ENCODE results near the gene FASTKD1.

Gene FASTKD1

GRCh38 chr2:169495310-169495928 is 78.2 kb downstream of the FASTKD1 start:
- H3K4me3 ChIP-seq (ENCODE audit: control insufficient read depth in 1 of 7, extremely low read depth in 1 of 7, insufficient read depth in 4 of 7, low read depth in 2 of 7, low read length in 6 of 7), result no peak overlapping the region
- WGBS (ENCODE audit: insufficient coverage), result no CpG with 5 or more reads among the region's 5 CpGs
- peaks cover 0 to 15% (median 6%) of the 10 kb centered on the region in 4 experiments for H3K36me3 ChIP-seq (ENCODE audit: control insufficient read depth in 4 of 4, insufficient read depth in 4 of 4, low read length in 3 of 4)

GRCh38 chr2:169493360-169493759 is 80.3 kb downstream of the FASTKD1 start:
- CTCF ChIA-PET, result interaction anchor here (1.2 kb wide), 1 partner anchor 35 kb away, joined by 3 read pairs; no protein-coding TSS in a partner anchor
- Histone ChIP-seq H3K4me1 (ENCODE audit: control extremely low read depth in 1 of 4, control insufficient read depth in 4 of 4, insufficient read depth in 4 of 4, low read length in 3 of 4) (no peaks in the 10 kb centered on the region), H3K36me3 (ENCODE audit: control insufficient read depth in 4 of 4, insufficient read depth in 4 of 4, low read length in 3 of 4) (peaks cover 0 to 7% (median under 1%) of the 10 kb centered on the region in 4 experiments), H3K27ac (ENCODE audit: insufficient read depth in 1 of 2, low read depth in 1 of 2, low read length in 2 of 2, poor library complexity in 1 of 2, severe bottlenecking in 2 of 2) (no peak overlapping the region), H3K4me3 (ENCODE audit: control insufficient read depth in 1 of 7, extremely low read depth in 1 of 7, insufficient read depth in 4 of 7, low read depth in 2 of 7, low read length in 6 of 7) (no peak overlapping the region), H3K27me3 (replicated peaks in 2 of 5; ENCODE audit: control insufficient read depth in 4 of 5, insufficient read depth in 5 of 5, low read length in 4 of 5) (no peaks in the 10 kb centered on the region), H3K9me3 (ENCODE audit: control extremely low read depth in 1 of 5, control insufficient read depth in 4 of 5, insufficient read depth in 2 of 5, low read depth in 1 of 5, low read length in 4 of 5) (peaks cover 0 to 4% (median 0%) of the 10 kb centered on the region in 5 experiments)
- 100% methylated on average over 1 of the region's 2 CpGs for WGBS (ENCODE audit: insufficient coverage)
- DNase-seq, result no peak
- POLR2A ChIA-PET, result no interaction called here

More at GRCh38 chr2:169495310-169495928, 78.2 kb downstream of the FASTKD1 start:
- no peaks in the 10 kb centered on the region for H3K27me3 ChIP-seq (replicated peaks in 2 of 5; ENCODE audit: control insufficient read depth in 4 of 5, insufficient read depth in 5 of 5, low read length in 4 of 5)
- H3K4me1 ChIP-seq (ENCODE audit: control extremely low read depth in 1 of 4, control insufficient read depth in 4 of 4, insufficient read depth in 4 of 4, low read length in 3 of 4), result no peaks in the 10 kb centered on the region
- ChIA-PET CTCF (interaction anchor here (0.5 kb wide), 1 partner anchor 1321 kb away, joined by 3 read pairs; the partner anchor contains the start of gene GAD1), POLR2A (no interaction called here)
- no peak for DNase-seq
- H3K9me3 ChIP-seq (ENCODE audit: control extremely low read depth in 1 of 5, control insufficient read depth in 4 of 5, insufficient read depth in 2 of 5, low read depth in 1 of 5, low read length in 4 of 5), result peaks cover 0 to 4% (median 0%) of the 10 kb centered on the region in 5 experiments
- no peak overlapping the region for H3K27ac ChIP-seq (ENCODE audit: insufficient read depth in 1 of 2, low read depth in 1 of 2, low read length in 2 of 2, poor library complexity in 1 of 2, severe bottlenecking in 2 of 2)

GRCh38 chr2:169491378-169491777 is 82.3 kb downstream of the FASTKD1 start:
- H3K27ac ChIP-seq (ENCODE audit: insufficient read depth in 1 of 2, low read depth in 1 of 2, low read length in 2 of 2, poor library complexity in 1 of 2, severe bottlenecking in 2 of 2), result no peak overlapping the region
- H3K9me3 ChIP-seq (ENCODE audit: control extremely low read depth in 1 of 5, control insufficient read depth in 4 of 5, insufficient read depth in 2 of 5, low read depth in 1 of 5, low read length in 4 of 5), result peaks cover 0 to 4% (median 0%) of the 10 kb centered on the region in 5 experiments
- DNase-seq, result no peak
- peaks cover 0 to 8% (median under 1%) of the 10 kb centered on the region in 4 experiments for H3K36me3 ChIP-seq (ENCODE audit: control insufficient read depth in 4 of 4, insufficient read depth in 4 of 4, low read length in 3 of 4)
- ChIA-PET CTCF (interaction anchor here (1.5 kb wide), 1 partner anchor 10 kb away, joined by 3 read pairs; no protein-coding TSS in a partner anchor), POLR2A (no interaction called here)
- no peaks in the 10 kb centered on the region for H3K27me3 ChIP-seq (replicated peaks in 2 of 5; ENCODE audit: control insufficient read depth in 4 of 5, insufficient read depth in 5 of 5, low read length in 4 of 5)
- H3K4me3 ChIP-seq (ENCODE audit: control insufficient read depth in 1 of 7, extremely low read depth in 1 of 7, insufficient read depth in 4 of 7, low read depth in 2 of 7, low read length in 6 of 7), result no peak overlapping the region
- no peaks in the 10 kb centered on the region for H3K4me1 ChIP-seq (ENCODE audit: control extremely low read depth in 1 of 4, control insufficient read depth in 4 of 4, insufficient read depth in 4 of 4, low read length in 3 of 4)

GRCh38 chr2:169490834-169491233 is 82.8 kb downstream of the FASTKD1 start:
- peaks cover 0 to 10% (median under 1%) of the 10 kb centered on the region in 4 experiments for H3K36me3 ChIP-seq (ENCODE audit: control insufficient read depth in 4 of 4, insufficient read depth in 4 of 4, low read length in 3 of 4)
- ChIA-PET POLR2A (no interaction called here), CTCF (interaction anchor here (1.5 kb wide), 1 partner anchor 11 kb away, joined by 3 read pairs; no protein-coding TSS in a partner anchor)
- no peak overlapping the region for H3K27ac ChIP-seq (ENCODE audit: insufficient read depth in 1 of 2, low read depth in 1 of 2, low read length in 2 of 2, poor library complexity in 1 of 2, severe bottlenecking in 2 of 2)
- no peaks in the 10 kb centered on the region for H3K4me1 ChIP-seq (ENCODE audit: control extremely low read depth in 1 of 4, control insufficient read depth in 4 of 4, insufficient read depth in 4 of 4, low read length in 3 of 4)
- no peak overlapping the region for H3K4me3 ChIP-seq (ENCODE audit: control insufficient read depth in 1 of 7, extremely low read depth in 1 of 7, insufficient read depth in 4 of 7, low read depth in 2 of 7, low read length in 6 of 7)
- no peak for DNase-seq
- H3K9me3 ChIP-seq (ENCODE audit: control extremely low read depth in 1 of 5, control insufficient read depth in 4 of 5, insufficient read depth in 2 of 5, low read depth in 1 of 5, low read length in 4 of 5), result peaks cover 0 to 4% (median 0%) of the 10 kb centered on the region in 5 experiments
- H3K27me3 ChIP-seq (replicated peaks in 2 of 5; ENCODE audit: control insufficient read depth in 4 of 5, insufficient read depth in 5 of 5, low read length in 4 of 5), result no peaks in the 10 kb centered on the region

GRCh38 chr2:169486487-169486886 is 87.2 kb downstream of the FASTKD1 start:
- ChIA-PET CTCF (no interaction called here), POLR2A (no interaction called here)
- no peak for DNase-seq
- no peaks in the 10 kb centered on the region for H3K27me3 ChIP-seq (replicated peaks in 2 of 5; ENCODE audit: control insufficient read depth in 4 of 5, insufficient read depth in 5 of 5, low read length in 4 of 5)
- no peak overlapping the region for H3K27ac ChIP-seq (ENCODE audit: insufficient read depth in 1 of 2, low read depth in 1 of 2, low read length in 2 of 2, poor library complexity in 1 of 2, severe bottlenecking in 2 of 2)
- no peak overlapping the region for H3K4me3 ChIP-seq (ENCODE audit: control insufficient read depth in 1 of 7, extremely low read depth in 1 of 7, insufficient read depth in 4 of 7, low read depth in 2 of 7, low read length in 6 of 7)
- H3K36me3 ChIP-seq (ENCODE audit: control insufficient read depth in 4 of 4, insufficient read depth in 4 of 4, low read length in 3 of 4), result peaks cover 0 to 26% (median 8%) of the 10 kb centered on the region in 4 experiments
- no peaks in the 10 kb centered on the region for H3K4me1 ChIP-seq (ENCODE audit: control extremely low read depth in 1 of 4, control insufficient read depth in 4 of 4, insufficient read depth in 4 of 4, low read length in 3 of 4)
- peaks cover 0 to 4% (median 0%) of the 10 kb centered on the region in 5 experiments for H3K9me3 ChIP-seq (ENCODE audit: control extremely low read depth in 1 of 5, control insufficient read depth in 4 of 5, insufficient read depth in 2 of 5, low read depth in 1 of 5, low read length in 4 of 5)

GRCh38 chr2:169485650-169486138 is 88.0 kb downstream of the FASTKD1 start:
- DNase-seq, result no peak
- no peak overlapping the region for H3K4me3 ChIP-seq (ENCODE audit: control insufficient read depth in 1 of 7, extremely low read depth in 1 of 7, insufficient read depth in 4 of 7, low read depth in 2 of 7, low read length in 6 of 7)
- ChIA-PET POLR2A (no interaction called here), CTCF (no interaction called here)
- H3K4me1 ChIP-seq (ENCODE audit: control extremely low read depth in 1 of 4, control insufficient read depth in 4 of 4, insufficient read depth in 4 of 4, low read length in 3 of 4), result no peaks in the 10 kb centered on the region
- H3K9me3 ChIP-seq (ENCODE audit: control extremely low read depth in 1 of 5, control insufficient read depth in 4 of 5, insufficient read depth in 2 of 5, low read depth in 1 of 5, low read length in 4 of 5), result peaks cover 0 to 1% (median 0%) of the 10 kb centered on the region in 5 experiments
- WGBS (ENCODE audit: insufficient coverage), result no CpG with 5 or more reads among the region's 1 CpG
- peaks cover 0 to 24% (median 8%) of the 10 kb centered on the region in 4 experiments for H3K36me3 ChIP-seq (ENCODE audit: control insufficient read depth in 4 of 4, insufficient read depth in 4 of 4, low read length in 3 of 4)
- no peaks in the 10 kb centered on the region for H3K27me3 ChIP-seq (replicated peaks in 2 of 5; ENCODE audit: control insufficient read depth in 4 of 5, insufficient read depth in 5 of 5, low read length in 4 of 5)
- no peak overlapping the region for H3K27ac ChIP-seq (ENCODE audit: insufficient read depth in 1 of 2, low read depth in 1 of 2, low read length in 2 of 2, poor library complexity in 1 of 2, severe bottlenecking in 2 of 2)

- Histone ChIP-seq H3K27me3 (replicated peaks in 2 of 5; ENCODE audit: control insufficient read depth in 4 of 5, insufficient read depth in 5 of 5, low read length in 4 of 5) (no peaks in the 10 kb centered on the region), H3K4me1 (ENCODE audit: control extremely low read depth in 1 of 4, control insufficient read depth in 4 of 4, insufficient read depth in 4 of 4, low read length in 3 of 4) (peaks cover 0 to 12% (median 9%) of the 10 kb centered on the region in 4 experiments), H3K36me3 (ENCODE audit: control insufficient read depth in 4 of 4, insufficient read depth in 4 of 4, low read length in 3 of 4) (peaks cover 0 to 16% (median 7%) of the 10 kb centered on the region in 4 experiments), H3K27ac (ENCODE audit: insufficient read depth in 1 of 2, low read depth in 1 of 2, low read length in 2 of 2, poor library complexity in 1 of 2, severe bottlenecking in 2 of 2) (peak overlapping the region; percentile 46 to 74), H3K4me3 (ENCODE audit: control insufficient read depth in 1 of 7, extremely low read depth in 1 of 7, insufficient read depth in 4 of 7, low read depth in 2 of 7, low read length in 6 of 7) (peak overlapping the region in 6 of 7 experiments; percentile 72 to 87 (median 86)), H3K9me3 (ENCODE audit: control extremely low read depth in 1 of 5, control insufficient read depth in 4 of 5, insufficient read depth in 2 of 5, low read depth in 1 of 5, low read length in 4 of 5) (no peaks in the 10 kb centered on the region)
- CTCF ChIA-PET, result interaction anchor here (1.2 to 2.3 kb wide), 4 partner anchors 8 to 27 kb away, joined by 3 to 9 read pairs (median 6); no protein-coding TSS in a partner anchor
- DNase-seq, result no peak
- POLR2A ChIA-PET, result no interaction called here
- WGBS (ENCODE audit: insufficient coverage), result 83% methylated on average over 4 of the region's 9 CpGs
Observed at GRCh38 chr2:169480079-169480465, 93.6 kb downstream of the FASTKD1 start.

Measured in common myeloid progenitor, CD34-positive (primary cell).